Neural cell (in vitro differentiated cells): ENCODE results near the gene ATF7IP2.

Source experiments
- CTCF ChIP-seq: fragments of 450-650 bp; IDR thresholded peaks from 2 replicates; pipeline ENCODE4 v1.5.1; 2014; ENCODE audit warnings: antibody characterized with exemption, mild to moderate bottlenecking, moderate library complexity; ENCODE audit not compliant: poor library complexity, severe bottlenecking
- EZH2 ChIP-seq: fragments of 200-600, 300-800 bp; shearing (Covaris generic), sonication (generic); IDR thresholded peaks from 2 replicates; pipeline ENCODE4 v1.6.1; 2014; ENCODE audit warnings: antibody characterized with exemption, low read length, borderline replicate concordance, mild to moderate bottlenecking; ENCODE audit not compliant: insufficient read depth, poor library complexity, severe bottlenecking

- TF ChIP-seq CTCF: no peak
- no peak for TF ChIP-seq EZH2
Measured at GRCh38 chr16:10453159-10453510, 67.3 kb downstream of the ATF7IP2 start.
